HG02885 (cell line): ENCODE measurements around the gene SMARCC1.
A peak's percentile ranks its signal among the peaks of the same experiment; 100 is the strongest.

Source experiments
- ATAC-seq: cut with Tn5 transposase; IDR thresholded peaks from one replicate; pipeline ENCODE4 v1.9.1; 2021; ENCODE audit warnings: mild to moderate bottlenecking; ENCODE audit not compliant: unreplicated experiment, poor library complexity

SMARCC1 gene

GRCh38 chr3:47603332-47603731, 178.4 kb downstream of the SMARCC1 start:
- ATAC-seq = no peak

GRCh38 chr3:47601281-47601680, 180.4 kb downstream of the SMARCC1 start:
- no peak for ATAC-seq

- no peak for ATAC-seq
Observed at GRCh38 chr3:47594792-47595191, 186.9 kb downstream of the SMARCC1 start.

GRCh38 chr3:47592066-47592795, 189.5 kb downstream of the SMARCC1 start:
- ATAC-seq = no peak

GRCh38 chr3:47590216-47590615, 191.5 kb downstream of the SMARCC1 start:
- ATAC-seq = no peak

- ATAC-seq = no peak
Observed at GRCh38 chr3:47588587-47588986, 193.1 kb downstream of the SMARCC1 start.

- no peak for ATAC-seq
Observed at GRCh38 chr3:47588053-47588452, 193.6 kb downstream of the SMARCC1 start.

GRCh38 chr3:47586746-47587145, 194.9 kb downstream of the SMARCC1 start:
- no peak for ATAC-seq

- no peak for ATAC-seq
Observed at GRCh38 chr3:47583320-47584075, 198.2 kb downstream of the SMARCC1 start.

- ATAC-seq = no peak
Observed at GRCh38 chr3:47581835-47582234, 199.9 kb downstream of the SMARCC1 start.

GRCh38 chr3:47581422-47581821, 200.3 kb downstream of the SMARCC1 start:
- no peak for ATAC-seq

GRCh38 chr3:47580481-47580880, 201.2 kb downstream of the SMARCC1 start:
- ATAC-seq = no peak

- ATAC-seq = no peak
Observed at GRCh38 chr3:47579875-47580274, 201.8 kb downstream of the SMARCC1 start.

GRCh38 chr3:47578691-47579632, 202.7 kb downstream of the SMARCC1 start, which contains the start of gene CSPG5:
Gene CSPG5 (minus strand): TSS chr3:47578865. CDS start chr3:47578693, 172 bp downstream.
- ATAC-seq = peak; percentile 56

- ATAC-seq = peak; percentile 59
Observed at GRCh38 chr3:47578119-47578632, 203.5 kb downstream of the SMARCC1 start.

- peak; percentile 13 for ATAC-seq
Observed at GRCh38 chr3:47577583-47578118, 204.0 kb downstream of the SMARCC1 start.

- no peak for ATAC-seq
Observed at GRCh38 chr3:47573190-47574172, 208.2 kb downstream of the SMARCC1 start.

- ATAC-seq = no peak
Observed at GRCh38 chr3:47571391-47572175, 210.1 kb downstream of the SMARCC1 start.
